ENCODE data around the gene GRAP2.

- TF ChIP-seq POLR2A (IDR thresholded peaks at IDR 0.05), result no peak
- TF ChIP-seq CTCF (IDR thresholded peaks at IDR 0.05), result no peak
Measured at GRCh38 chr22:40021401-40022000, 120.6 kb downstream of the GRAP2 start.
